ENCODE measurements around the gene ZBTB20. TPM values are rescaled to one million over a fixed set of nuclear protein-coding genes. Genes with fewer than 3 reads are reported as not detected.

Gene ZBTB20
- total RNA-seq, 1 donor from 2014 or later, result 15.5 TPM

DNA sequence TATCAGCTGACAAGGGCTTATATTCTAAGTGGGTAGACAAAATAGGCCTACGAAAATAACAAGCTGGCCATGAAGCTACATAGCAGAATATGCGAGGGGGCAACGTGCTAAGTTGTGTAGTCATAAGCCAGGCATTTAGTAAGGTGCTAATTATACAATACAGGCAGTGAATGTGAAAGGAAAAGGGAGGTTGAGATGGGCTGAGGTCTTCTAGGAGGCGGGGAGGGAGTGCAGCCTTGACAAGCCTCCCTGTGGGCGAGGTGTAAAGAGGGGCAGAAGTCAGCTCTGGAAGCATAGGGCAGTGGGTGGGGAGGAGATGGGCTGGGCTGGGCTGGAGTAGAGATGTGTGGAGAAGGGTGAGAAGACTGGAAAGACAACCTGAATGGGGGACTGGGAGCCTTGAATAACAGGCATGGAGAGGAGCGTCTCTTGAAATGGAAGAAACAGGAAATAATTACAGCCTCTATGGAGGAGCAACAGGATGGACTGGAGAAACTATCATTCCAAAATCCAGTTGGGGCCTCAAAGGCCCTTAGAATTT lies 852.1 kb downstream of the ZBTB20 start:
- TF ChIP-seq, protein P1, sequence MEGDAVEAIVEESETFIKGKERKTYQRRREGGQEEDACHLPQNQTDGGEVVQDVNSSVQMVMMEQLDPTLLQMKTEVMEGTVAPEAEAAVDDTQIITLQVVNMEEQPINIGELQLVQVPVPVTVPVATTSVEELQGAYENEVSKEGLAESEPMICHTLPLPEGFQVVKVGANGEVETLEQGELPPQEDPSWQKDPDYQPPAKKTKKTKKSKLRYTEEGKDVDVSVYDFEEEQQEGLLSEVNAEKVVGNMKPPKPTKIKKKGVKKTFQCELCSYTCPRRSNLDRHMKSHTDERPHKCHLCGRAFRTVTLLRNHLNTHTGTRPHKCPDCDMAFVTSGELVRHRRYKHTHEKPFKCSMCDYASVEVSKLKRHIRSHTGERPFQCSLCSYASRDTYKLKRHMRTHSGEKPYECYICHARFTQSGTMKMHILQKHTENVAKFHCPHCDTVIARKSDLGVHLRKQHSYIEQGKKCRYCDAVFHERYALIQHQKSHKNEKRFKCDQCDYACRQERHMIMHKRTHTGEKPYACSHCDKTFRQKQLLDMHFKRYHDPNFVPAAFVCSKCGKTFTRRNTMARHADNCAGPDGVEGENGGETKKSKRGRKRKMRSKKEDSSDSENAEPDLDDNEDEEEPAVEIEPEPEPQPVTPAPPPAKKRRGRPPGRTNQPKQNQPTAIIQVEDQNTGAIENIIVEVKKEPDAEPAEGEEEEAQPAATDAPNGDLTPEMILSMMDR (IDR thresholded peaks at IDR 0.05), result no peak
- no peaks in the 10 kb centered on the region for H3K4me1 Mint-ChIP-seq (ENCODE audit: low read depth)

DNA sequence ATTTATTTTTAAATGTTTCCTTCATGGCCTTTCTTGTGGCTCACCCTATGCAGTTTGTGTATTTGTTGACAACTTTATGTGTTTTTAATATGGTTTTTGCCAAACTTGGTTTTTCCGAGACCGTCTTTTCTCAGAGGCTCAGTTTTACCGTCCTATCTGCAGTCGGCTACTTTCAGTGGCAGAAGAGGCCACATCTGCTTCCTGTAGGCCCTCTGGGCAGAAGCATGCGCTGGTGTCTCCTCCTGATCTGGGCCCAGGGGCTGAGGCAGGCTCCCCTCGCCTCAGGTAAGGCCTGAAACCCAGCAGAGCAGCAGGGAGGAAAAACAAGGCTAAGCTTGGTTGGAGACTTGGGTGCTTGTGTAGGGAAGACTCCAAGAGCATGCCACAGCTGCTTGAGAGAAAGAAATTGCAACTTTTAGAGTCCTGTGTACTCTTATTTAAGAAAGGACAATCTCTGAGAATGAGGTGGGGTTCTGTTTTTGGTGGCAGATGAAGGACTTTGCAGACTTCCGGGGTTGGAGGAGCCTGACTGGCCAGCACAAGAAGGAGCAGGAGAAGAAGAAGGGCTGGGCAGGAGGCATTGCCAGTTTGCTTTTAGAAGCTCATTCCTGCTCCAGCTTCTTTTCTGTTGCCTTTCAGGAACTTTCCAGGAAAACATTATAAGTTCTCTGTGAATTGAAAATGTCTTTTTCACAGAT lies 853.1 kb downstream of the ZBTB20 start, which contains the start of gene TIGIT:
TIGIT (plus strand) TSS at position 191 of the 698 bp plus-strand sequence; CDS start at position 225, 34 bp downstream.
- H3K27me3 Mint-ChIP-seq (ENCODE audit: low read depth), result peaks cover 5% of the 10 kb centered on the region
- no peaks in the 10 kb centered on the region for H3K36me3 Mint-ChIP-seq (ENCODE audit: low read depth)
- H3K9me3 Mint-ChIP-seq (ENCODE audit: low read depth), result no peaks in the 10 kb centered on the region
- no peaks in the 10 kb centered on the region for H3K4me1 Mint-ChIP-seq (ENCODE audit: low read depth)
- TF ChIP-seq, protein P1 (IDR thresholded peaks at IDR 0.05), result no peak
- H3K4me3 Mint-ChIP-seq (ENCODE audit: unreplicated experiment), result no peak within 1 kb of the TSS
- no peak for DNase-seq (ENCODE audit: low spot score)
- no peak within 1 kb of the TSS for H3K27ac Mint-ChIP-seq (ENCODE audit: unreplicated experiment)

More for the DNA sequence above, 852.1 kb downstream of the ZBTB20 start:
- Mint-ChIP-seq H3K4me3 (ENCODE audit: unreplicated experiment) (no peak overlapping the region), H3K36me3 (ENCODE audit: low read depth) (no peaks in the 10 kb centered on the region), H3K27me3 (ENCODE audit: low read depth) (peaks cover 9% of the 10 kb centered on the region), H3K9me3 (ENCODE audit: low read depth) (no peaks in the 10 kb centered on the region), H3K27ac (ENCODE audit: unreplicated experiment) (no peak overlapping the region)
- DNase-seq (ENCODE audit: low spot score), result no peak

DNA sequence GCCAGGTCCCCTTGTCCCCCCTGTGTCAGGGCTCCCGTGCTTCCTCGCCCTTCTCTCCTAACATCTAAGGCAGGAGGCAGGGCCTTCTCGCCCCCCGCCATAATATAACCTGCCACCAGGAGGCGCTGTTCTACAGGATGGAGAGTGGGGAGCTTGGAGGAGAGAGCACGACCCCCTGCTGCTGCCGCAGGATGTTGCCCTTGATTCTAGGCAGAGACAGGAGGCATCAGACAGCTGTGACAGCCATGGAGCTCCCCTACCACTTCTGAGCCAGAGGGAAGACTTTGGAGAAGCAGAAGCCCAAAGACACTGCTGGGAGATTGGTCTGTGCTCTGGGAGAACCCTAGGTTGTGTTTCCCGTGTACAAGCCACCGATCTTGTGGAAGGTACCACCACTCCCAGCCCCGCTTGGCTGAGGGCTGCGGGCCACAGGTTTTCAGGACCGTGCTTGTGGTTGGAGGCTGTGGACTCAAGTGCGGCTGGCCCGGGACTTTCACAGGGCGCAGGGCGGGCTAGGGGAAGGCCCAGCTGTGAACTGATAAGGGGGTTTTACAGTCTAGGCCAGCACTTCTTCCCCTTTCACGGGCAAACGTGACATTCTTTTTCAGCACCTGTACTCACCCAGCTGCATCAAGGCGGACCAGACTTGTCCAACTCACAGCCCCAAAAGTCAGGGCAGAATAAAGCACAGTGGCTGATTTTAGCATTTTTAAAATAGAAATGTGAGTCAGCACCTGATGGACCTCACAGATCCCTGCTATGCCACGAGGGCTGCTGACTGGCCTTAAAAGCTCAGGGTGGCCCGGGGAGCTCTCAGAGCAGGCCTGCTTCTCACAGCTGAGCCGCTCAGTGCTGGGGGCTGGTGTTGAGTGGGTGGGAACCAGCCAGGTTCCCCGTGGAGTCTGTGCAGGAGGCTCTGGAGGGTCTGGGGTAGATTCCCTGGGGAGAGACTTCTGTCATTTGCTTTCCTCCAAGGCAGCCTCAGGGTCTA lies 855.9 kb downstream of the ZBTB20 start:
- H3K4me1 Mint-ChIP-seq (ENCODE audit: low read depth), result no peaks in the 10 kb centered on the region
- H3K9me3 Mint-ChIP-seq (ENCODE audit: low read depth), result no peaks in the 10 kb centered on the region
- no peak overlapping the region for H3K4me3 Mint-ChIP-seq (ENCODE audit: unreplicated experiment)
- no peak overlapping the region for H3K27ac Mint-ChIP-seq (ENCODE audit: unreplicated experiment)
- no peaks in the 10 kb centered on the region for H3K36me3 Mint-ChIP-seq (ENCODE audit: low read depth)
- no peak for DNase-seq (ENCODE audit: low spot score)
- TF ChIP-seq, protein P1 (IDR thresholded peaks at IDR 0.05), result peak; percentile 76
- peaks cover 7% of the 10 kb centered on the region for H3K27me3 Mint-ChIP-seq (ENCODE audit: low read depth)

DNA sequence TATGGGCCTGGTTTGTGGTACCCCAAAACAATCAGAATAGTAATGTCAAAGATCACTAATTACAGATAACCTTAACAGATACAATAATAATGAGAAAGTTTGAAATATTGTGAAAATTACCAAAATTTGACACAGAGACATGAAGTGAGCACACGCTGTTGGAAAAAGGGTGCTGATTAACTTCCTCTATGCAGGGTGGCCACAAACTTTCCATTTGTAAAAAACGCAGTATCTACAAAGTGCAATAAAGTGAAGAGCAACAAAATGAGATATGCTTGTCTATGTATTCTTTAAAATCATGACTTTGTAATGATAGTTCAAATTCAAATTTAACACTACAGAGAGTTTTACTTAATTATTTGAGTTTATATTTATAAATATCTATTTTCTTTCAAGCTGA lies 860.8 kb downstream of the ZBTB20 start:
- no peak overlapping the region for H3K4me3 Mint-ChIP-seq (ENCODE audit: unreplicated experiment)

More for the DNA sequence above, 860.8 kb downstream of the ZBTB20 start:
- H3K9me3 Mint-ChIP-seq (ENCODE audit: low read depth), result peaks cover 6% of the 10 kb centered on the region
- H3K27ac Mint-ChIP-seq (ENCODE audit: unreplicated experiment), result no peak overlapping the region
- H3K36me3 Mint-ChIP-seq (ENCODE audit: low read depth), result no peaks in the 10 kb centered on the region
- H3K27me3 Mint-ChIP-seq (ENCODE audit: low read depth), result peaks cover 8% of the 10 kb centered on the region
- TF ChIP-seq, protein P1 (IDR thresholded peaks at IDR 0.05), result no peak
- H3K4me1 Mint-ChIP-seq (ENCODE audit: low read depth), result no peaks in the 10 kb centered on the region
- no peak for DNase-seq (ENCODE audit: low spot score)
